ENCODE data around the gene GRIP2.

The GRIP2 gene

GRCh38 chr3:14538451-14539088, 1.6 kb downstream of the GRIP2 start:
- DNase-seq = no peak

- no peak for DNase-seq
Measured at GRCh38 chr3:14537590-14538450, 2.3 kb downstream of the GRIP2 start.

DNA sequence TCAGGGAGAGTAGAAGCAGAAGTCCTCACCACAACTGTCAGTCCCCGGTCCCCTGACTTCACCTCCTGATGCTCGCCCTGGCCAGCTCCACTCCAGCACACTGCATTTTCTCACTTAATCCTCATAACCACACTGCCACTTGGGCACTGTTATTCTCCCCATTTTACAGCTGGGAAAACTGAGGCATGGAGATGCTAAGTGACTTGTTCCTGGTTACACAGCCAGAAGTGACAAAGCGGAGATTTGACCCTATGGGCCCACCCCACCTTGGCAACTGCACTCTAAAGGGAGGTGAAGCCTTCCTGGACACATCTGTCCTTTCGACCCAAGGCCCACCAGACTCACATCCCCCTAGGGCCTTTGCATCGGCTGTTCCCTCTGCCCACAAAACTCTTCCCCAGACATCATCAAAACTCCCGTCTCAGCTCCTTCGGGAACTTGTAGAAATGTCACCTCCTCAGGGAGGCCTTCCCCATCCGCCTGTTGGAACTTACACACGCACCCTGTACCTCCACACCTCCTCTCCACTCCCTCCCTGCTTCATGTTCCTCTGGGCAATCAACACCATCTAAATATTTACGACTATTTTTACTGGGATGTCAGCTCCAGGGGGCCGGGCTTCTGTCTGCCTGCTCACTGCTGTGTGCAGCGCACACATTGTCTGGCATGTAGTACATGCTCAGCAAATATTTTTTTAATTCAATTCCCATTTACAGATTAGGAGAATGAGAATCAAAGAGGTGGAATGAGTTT, 3.1 kb downstream of the GRIP2 start:
- no peak for DNase-seq

GRCh38 chr3:14536055-14536815, 3.9 kb downstream of the GRIP2 start:
- no peak for DNase-seq

- no peak for DNase-seq
Measured at GRCh38 chr3:14535616-14536015, 4.5 kb downstream of the GRIP2 start.

DNA sequence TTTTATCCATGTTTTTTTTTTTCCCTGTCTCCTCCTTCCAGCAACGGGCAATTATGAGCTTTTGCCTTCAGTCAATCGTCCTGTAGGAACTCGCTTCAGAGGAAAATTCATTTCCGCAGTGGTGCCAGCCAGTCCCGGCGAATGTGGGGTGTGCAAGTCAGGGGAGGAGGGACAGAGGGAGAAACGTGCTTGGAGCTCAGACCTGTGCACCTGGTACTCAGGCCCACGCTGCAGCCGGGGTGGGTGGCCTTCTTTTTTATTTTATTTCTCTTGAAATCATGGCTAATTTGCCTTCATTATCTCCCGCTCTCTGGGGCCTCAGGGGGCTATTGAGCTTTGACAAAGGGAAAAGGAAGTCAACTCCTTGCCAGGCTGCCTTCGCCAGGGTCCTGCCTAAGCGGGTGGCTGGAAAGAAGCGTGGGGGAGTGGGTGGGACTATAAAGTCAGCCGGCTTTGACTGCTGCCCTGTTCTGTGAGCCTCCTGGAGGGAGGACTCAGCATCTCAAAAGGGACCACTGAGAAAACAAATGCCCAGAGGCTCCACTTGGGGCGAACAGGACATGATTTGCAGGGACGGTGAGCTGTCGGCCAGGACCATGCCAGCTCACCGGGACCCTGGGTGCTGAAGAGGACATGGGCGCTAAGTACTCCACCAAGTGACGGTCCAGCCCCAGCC, 5.5 kb downstream of the GRIP2 start:
- DNase-seq = no peak

GRCh38 chr3:14533457-14533958, 6.6 kb downstream of the GRIP2 start:
- no peak for DNase-seq

DNA sequence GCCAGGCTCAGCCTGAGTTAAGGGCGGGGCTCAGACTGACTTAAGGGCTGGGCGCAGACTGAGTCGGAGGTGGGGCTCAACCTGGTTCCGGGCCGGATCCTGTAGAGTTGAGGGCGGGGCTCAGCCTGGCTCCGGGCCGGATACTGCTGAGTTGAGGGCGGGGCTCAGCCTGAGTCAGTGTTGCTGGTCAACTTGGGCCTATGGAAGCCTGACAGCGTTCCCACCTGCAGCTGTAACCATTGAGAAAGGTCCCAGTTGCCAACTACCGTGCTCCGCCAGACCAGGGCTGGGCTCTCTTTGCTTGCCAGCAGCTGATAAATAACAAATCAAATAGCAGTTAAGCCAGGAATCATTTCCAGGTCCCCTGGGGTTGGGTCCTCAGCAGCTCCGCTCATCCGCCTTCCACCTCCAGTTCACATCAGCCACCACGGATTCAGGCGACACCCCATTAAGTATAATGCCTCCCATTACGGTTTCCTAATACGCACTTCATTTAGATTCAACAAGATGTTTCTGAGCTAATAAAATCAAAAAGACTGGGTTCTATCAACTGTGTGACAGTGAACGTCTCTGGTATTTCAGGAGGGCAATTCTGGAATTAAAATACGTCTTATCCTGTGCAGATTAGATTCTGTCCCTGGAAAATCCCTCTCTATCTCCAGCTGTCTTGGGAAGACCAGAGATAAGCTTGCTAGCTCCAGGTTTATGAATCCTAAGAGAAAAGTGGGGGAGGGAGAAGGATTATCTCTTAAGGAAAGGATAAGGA, 7.3 kb downstream of the GRIP2 start:
- DNase-seq = no peak

GRCh38 chr3:14531856-14532395, 8.2 kb downstream of the GRIP2 start:
- no peak for DNase-seq

DNA sequence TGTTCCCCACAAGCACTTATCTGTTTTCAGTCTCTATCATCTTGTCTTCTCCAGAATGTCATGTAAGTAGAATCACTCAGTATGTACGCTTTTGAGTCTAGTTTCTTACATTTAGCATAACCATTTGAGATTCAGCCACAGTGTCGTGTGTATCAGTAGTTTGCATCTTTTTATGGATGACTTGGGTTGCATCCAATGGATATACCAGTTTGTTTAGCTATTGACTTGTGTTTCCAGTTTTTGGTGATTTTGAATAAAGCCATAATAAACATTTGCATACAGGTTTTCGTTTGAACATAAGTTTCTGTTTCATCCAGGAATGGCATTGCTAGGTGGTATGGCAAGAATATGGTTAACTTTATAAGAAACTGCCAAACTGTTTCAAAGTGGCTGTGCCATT, 12.1 kb downstream of the GRIP2 start:
- no peak for DNase-seq

GRCh38 chr3:14525685-14526631, 14.2 kb downstream of the GRIP2 start:
- no peak for DNase-seq

DNA sequence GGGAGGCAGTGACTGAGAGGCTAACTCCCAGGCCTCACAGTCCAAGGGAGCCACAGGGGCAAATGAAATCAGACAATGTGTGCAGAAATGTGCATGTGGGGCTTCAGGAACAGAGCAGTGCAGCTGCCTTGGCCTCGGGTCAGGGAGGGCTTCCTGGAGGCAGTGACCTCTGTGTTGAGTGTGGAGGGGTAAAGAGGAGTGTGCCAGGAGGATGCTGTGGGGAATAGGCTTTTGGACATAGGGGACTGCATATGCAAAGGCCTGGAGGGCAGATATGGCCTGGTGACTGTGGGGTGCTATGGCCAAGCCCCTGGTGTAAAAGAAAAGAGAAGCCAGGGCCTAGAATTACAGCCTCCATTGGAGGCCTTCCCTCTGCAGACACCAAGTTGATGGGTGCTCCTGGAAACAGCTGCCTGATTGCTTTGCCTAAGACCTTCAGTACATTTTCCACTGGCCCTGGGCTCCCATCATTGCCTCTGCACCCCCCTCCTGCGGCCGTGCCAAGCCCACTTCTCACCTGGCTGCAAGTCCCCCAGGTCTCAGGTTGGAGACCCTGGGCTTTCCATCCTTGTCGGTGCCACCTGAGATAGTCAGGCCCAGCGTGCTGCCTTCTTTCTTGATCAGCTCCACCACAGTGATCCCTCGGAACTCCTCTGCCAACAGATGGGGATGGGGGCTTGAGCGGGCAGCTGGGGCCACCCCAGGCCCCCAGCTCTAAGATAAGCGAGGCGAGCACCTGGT, 15.1 kb downstream of the GRIP2 start:
- DNase-seq = no peak

- no peak for DNase-seq
Measured at GRCh38 chr3:14524311-14524711, 15.8 kb downstream of the GRIP2 start.

DNA sequence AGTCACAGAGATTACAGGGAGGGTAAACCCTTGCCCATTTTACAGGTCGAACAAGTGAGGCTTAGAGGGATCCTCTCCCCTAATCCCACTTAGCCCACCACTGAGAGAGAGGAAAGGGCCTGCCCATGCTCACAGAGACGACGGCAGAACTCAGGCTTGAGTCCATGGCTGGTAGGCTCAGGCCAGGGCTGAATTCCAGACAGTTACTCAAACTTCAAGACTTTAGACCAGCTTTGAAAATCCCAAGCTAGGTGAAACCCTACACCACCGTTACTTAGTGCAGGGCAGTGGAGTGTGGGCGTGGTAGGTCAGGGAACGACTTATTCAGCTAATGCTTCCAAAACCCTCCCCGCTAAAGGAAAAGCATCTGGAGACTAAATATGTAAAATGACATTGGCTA, 16.4 kb downstream of the GRIP2 start:
- no peak for DNase-seq

GRCh38 chr3:14522768-14523167, 17.4 kb downstream of the GRIP2 start:
- no peak for DNase-seq

DNA sequence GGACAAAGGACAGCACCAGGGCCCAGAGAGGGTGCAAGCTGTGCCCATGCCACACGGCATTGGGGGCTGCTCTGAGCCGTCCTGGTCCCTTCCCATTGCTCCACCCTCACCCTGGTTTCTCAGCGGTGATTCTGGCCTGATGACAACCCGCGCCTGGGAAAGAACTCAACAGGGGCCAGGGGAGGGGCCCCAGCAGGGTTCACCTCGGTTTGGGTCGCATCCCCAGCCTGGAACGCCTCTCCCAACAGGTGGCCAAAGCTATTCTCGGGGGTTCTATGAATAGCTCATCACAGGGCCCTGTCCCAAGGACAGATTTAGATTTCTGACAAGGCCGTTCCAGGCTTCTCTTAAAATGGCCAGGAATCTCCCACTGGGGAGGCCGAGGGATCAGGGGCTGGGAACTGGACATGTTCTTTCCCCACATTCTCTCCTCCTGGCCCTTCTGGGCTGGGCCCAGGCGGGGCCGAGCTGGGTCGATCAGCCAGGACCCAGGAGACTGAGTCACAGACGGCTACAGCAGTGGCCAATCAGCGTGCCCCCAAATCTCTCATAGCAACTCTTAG, 17.9 kb downstream of the GRIP2 start:
- no peak for DNase-seq

DNA sequence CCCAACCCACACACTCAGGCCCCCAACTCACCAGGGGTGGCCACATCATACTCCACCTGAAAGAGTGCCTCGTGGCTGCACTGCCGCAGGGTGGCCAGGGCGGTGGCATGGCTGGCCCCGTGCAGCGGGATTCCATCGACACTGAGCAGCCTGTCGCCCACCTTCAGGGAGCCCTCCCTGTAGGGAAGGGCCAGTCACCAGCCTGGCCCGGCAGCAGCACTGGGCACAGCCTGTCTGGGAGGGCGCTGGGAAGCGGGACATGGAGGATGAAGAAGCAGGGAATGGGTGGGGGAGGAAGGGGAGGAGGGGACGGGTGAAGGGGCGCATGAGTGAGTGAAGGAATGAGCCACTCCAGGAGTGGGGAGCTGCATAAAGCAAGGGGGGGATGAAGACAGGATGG, 18.5 kb downstream of the GRIP2 start:
- DNase-seq = no peak

GRCh38 chr3:14520967-14521366, 19.2 kb downstream of the GRIP2 start:
- DNase-seq = no peak

DNA sequence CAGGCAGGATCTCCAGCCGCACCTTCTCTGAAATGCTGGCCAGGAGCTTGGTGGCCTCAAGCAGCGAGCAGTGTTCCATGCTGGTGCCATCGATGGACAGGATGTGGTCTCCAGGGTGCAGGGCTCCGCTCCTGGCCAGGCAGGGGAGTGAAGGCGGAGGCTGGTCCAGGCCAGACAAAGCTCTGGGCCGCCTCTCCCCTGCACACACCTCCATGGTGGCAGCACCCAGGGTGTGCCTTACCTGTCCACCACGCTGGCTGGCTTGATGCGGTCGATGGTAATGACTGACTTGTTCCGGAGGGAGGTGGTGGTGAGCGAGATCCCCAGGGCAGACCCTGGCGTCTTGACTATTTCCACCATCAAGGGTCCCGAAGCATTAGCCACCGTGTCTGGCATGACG, 20.0 kb downstream of the GRIP2 start:
- DNase-seq = no peak
